Activated CD8-positive, alpha-beta memory T cell treated with anti-CD3 and anti-CD28 coated beads, Interleukin-2, amount 10 ng/mL, durations not matched to agents 7 days and 5 days (primary cell): ENCODE results near the gene EXOC3L4. TPM values are rescaled to one million over a fixed set of nuclear protein-coding genes. Genes with fewer than 3 reads are reported as not detected.
"Not testable (repeated sequence)": the region's sequence is repeated elsewhere in the genome, so short reads cannot be mapped to it uniquely, and the experiment has no call there.

ENCODE experiments used
- ATAC-seq: fragments of 150-1000 bp; cut with Tn5 transposase; one replicate; pipeline ENCODE4 v1.10.0; 2021; ENCODE audit warnings: moderate library complexity
- CTCF ChIA-PET: fragments of 350-600 bp; sonication (Branson Sonifier 250); formaldehyde crosslinking; loops from one replicate; lab custom pipeline; 2021; ENCODE audit warnings: antibody characterized with exemption; lab: Charles Lee
- DNase-seq: peaks from one replicate; pipeline ENCODE4 v3.0.0-alpha.2; 2020
- H3K27ac Mint-ChIP-seq: one replicate; pipeline ENCODE4 v1.8.0; 2021; ENCODE audit warnings: mild to moderate bottlenecking, mixed read lengths
- H3K27me3 Mint-ChIP-seq: one replicate; pipeline ENCODE4 v1.8.0; 2021; ENCODE audit warnings: mixed read lengths
- H3K36me3 Mint-ChIP-seq: one replicate; pipeline ENCODE4 v1.8.0; 2021; ENCODE audit warnings: mild to moderate bottlenecking, mixed read lengths
- H3K4me1 Mint-ChIP-seq: one replicate; pipeline ENCODE4 v1.8.0; 2021; ENCODE audit warnings: mixed read lengths
- H3K4me3 Mint-ChIP-seq: one replicate; pipeline ENCODE4 v1.8.0; 2021; ENCODE audit warnings: mild to moderate bottlenecking, moderate library complexity, mixed read lengths
- H3K9me3 Mint-ChIP-seq: one replicate; pipeline ENCODE4 v1.8.0; 2022; ENCODE audit warnings: low read depth, mixed read lengths
- total RNA-seq, 2 experiments: library from RNA; stranded (reverse); gene quantifications; one replicate each; pipeline ENCODE4 v1.2.3, GENCODE V29; 2021

Gene EXOC3L4
- total RNA-seq, 2 experiments from 2014 or later = not detected

DNA sequence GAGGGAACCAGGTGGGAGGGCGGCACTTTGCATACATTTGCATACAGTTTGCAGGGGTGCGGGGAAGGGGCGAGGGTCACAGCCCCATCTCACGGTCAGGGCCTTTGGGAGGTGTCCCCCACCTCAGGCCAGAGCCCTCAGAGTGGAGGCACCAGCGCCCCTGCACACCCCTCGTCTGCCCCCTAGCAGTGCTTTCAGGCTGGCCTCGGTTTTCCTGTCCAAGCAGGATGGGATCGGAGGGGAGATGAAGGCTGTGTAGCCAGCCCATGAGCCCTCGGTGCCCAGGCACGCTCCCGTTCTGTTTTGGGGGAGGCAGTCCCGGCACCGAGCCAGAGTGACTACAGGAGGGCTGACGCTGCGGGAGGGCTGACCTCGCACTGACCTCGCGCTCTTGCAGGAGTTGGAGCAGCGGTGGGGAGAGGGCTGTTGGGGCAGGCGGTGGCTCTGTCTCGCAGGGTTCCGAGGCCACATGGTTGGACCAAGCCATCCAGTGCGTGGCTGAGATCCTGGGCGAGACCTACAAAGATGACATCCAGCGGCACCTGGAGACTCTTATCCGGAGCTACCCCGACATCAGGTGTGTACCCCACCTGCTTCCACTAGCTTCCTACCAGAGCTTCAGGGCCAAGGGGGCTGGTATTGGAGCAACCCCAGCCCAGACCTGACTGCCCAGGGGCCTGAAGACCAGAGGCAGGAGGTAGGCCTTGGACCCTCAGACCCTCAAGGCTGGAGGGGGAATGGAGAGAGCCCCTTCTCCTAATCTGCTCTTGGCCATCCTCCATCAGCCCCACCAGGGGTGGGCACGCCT, 13.6 kb downstream of the EXOC3L4 start:
- Mint-ChIP-seq H3K4me1 (peaks cover 7% of the 10 kb centered on the region), H3K27ac (no peak overlapping the region), H3K27me3 (peaks cover 18% of the 10 kb centered on the region), H3K9me3 (no peaks in the 10 kb centered on the region), H3K4me3 (no peak overlapping the region), H3K36me3 (no peaks in the 10 kb centered on the region)
- CTCF ChIA-PET = no interaction called here
- ATAC-seq (no peak), DNase-seq (no peak)

DNA sequence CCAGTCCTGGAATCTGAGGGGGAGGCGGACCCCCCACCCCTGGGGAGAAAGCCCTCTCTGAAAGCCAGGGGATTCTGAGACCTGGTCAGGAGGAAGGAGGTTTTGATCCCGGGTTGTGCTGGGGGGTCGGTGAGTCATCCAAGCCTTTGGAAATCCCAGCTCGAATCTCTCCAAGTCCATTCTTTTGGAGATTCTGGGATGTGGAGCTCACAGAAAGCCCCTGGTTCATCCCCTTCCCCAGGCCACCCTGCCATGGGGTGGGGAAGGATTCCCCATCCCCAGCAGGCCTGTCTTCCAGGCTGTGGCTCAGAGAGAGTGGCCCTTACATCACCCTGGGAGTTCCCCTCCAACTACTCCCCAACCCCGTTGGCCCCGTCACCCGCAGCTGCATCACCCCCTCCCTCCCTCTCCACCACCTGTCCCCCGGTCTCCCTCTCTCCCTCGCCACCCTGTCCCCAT, 14.3 kb downstream of the EXOC3L4 start:
- CTCF ChIA-PET = no interaction called here
- DNase-seq (no peak), ATAC-seq (no peak)
- Mint-ChIP-seq H3K36me3 (no peaks in the 10 kb centered on the region), H3K27ac (no peak overlapping the region), H3K27me3 (peaks cover 12% of the 10 kb centered on the region), H3K4me3 (no peak overlapping the region), H3K9me3 (no peaks in the 10 kb centered on the region), H3K4me1 (peaks cover 5% of the 10 kb centered on the region)

DNA sequence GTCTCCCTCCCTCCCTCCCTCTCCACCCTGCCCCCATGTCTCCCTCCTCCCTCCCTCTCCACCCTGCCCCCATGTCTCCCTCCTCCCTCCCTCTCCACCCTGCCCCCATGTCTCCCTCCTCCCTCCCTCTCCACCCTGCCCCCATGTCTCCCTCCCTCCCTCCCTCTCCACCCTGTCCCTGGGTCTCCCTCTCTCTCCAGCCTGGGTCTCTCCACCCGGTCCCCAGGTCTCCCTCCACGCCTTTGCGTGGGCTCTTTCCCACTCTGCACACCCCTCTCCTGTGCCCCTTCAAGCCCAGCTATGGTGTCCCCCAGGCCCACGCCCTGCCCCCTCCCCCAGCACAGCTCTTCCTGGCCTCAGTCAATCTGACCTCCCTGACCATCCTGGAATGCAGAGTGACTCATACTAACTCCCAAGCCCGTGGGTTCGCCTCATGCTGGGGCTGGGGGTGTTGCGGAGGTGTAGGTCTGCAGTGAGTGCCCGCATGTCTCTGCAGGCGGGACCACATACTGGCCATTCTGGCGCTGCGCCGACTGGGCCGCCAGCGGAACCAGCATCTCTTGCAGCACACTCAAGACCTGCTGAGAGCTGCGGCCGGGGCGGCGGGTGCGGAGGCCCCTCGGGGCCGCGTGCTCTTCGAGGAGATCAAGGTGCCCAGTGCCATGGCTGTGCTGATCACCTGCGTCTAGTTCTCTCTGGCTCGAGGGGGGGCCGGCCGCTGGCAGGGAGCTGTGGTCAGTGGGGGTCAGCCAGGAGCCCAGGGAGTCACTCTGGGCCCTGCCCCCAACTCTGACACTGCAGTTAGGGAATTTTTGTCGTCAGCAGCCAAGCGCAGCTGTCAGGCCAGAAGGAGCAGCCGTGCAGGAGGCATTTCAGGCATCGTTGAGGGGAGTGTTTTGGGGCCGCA, 15.3 kb downstream of the EXOC3L4 start:
- Mint-ChIP-seq H3K9me3 (no peaks in the 10 kb centered on the region), H3K27me3 (peaks cover 9% of the 10 kb centered on the region), H3K36me3 (no peaks in the 10 kb centered on the region), H3K4me3 (no peak overlapping the region), H3K4me1 (peaks cover 6% of the 10 kb centered on the region), H3K27ac (no peak overlapping the region)
- CTCF ChIA-PET = interaction anchor here (0.5 to 1.0 kb wide), 2 partner anchors 183 to 1759 kb away, joined by 3 read pairs; no protein-coding TSS in a partner anchor
- no peak for DNase-seq
- ATAC-seq = no peak

DNA sequence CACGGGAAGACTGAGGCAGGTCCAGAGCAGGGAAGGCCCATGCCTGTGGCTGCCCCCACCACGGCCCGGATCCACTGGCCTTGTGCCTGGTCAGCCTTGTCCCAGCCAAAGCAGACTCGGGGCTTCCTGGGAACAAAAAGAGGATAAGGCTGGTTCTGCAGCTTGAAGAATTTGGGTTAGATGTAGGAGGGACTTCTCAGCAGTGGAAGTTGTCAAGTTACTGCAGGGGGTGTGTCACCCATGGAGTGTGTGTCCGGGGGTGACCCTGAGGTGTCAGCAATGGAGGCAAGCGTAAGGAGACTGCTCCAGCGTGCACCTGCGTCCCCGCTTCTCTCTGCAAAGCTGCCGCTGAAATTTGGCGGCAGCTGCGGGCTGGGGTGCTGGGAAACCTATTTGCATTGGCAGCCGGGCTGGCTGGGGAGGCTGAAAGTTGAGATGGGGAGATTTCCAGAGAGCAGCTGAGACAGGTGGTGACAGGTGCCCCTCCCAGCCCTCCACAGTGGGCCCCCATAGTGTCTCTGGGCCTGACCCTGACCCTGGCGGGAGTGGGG, 16.2 kb downstream of the EXOC3L4 start:
- no peaks in the 10 kb centered on the region for H3K27me3 Mint-ChIP-seq
- peaks cover 8% of the 10 kb centered on the region for H3K4me1 Mint-ChIP-seq
- H3K36me3 Mint-ChIP-seq = no peaks in the 10 kb centered on the region
- CTCF ChIA-PET = no interaction called here
- H3K27ac Mint-ChIP-seq = no peak overlapping the region
- no peak overlapping the region for H3K4me3 Mint-ChIP-seq
- no peak for DNase-seq
- no peak for ATAC-seq
- no peaks in the 10 kb centered on the region for H3K9me3 Mint-ChIP-seq

DNA sequence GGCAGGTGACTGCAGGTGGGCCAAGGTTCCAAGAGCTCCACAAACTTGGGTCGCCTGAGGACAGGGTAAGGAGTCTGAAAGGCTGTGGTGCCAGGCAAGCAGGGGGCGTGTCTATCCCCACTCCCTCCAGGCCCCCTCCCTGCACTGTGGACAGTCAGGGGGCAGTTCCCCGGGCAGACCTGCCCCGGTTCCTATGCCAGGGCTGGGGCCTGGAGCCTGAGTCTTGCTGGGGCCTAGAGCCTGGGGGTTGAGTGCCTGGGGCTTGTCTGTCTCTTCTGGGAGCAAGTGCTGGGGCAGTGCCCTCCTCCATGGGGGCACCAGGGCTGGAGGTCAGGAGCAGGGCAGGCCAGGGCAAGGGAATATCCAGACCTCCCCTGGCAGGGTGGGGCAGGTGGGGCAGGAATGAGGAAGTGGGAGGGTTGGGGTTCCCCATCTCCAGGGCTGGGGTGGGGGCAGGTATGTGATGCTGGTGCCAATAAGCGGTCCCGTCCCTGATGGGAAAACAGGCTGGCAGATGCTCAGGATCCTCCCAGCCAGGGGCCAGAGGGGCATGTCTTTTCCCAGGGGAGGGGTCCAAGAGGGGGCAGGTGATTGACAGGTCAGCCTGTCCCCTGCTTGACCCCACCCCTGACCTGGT, 16.8 kb downstream of the EXOC3L4 start:
- DNase-seq (no peak), ATAC-seq (no peak)
- CTCF ChIA-PET = no interaction called here
- Mint-ChIP-seq H3K36me3 (no peaks in the 10 kb centered on the region), H3K27me3 (no peaks in the 10 kb centered on the region), H3K27ac (no peak overlapping the region), H3K4me3 (no peak overlapping the region), H3K4me1 (peaks cover 10% of the 10 kb centered on the region), H3K9me3 (no peaks in the 10 kb centered on the region)

DNA sequence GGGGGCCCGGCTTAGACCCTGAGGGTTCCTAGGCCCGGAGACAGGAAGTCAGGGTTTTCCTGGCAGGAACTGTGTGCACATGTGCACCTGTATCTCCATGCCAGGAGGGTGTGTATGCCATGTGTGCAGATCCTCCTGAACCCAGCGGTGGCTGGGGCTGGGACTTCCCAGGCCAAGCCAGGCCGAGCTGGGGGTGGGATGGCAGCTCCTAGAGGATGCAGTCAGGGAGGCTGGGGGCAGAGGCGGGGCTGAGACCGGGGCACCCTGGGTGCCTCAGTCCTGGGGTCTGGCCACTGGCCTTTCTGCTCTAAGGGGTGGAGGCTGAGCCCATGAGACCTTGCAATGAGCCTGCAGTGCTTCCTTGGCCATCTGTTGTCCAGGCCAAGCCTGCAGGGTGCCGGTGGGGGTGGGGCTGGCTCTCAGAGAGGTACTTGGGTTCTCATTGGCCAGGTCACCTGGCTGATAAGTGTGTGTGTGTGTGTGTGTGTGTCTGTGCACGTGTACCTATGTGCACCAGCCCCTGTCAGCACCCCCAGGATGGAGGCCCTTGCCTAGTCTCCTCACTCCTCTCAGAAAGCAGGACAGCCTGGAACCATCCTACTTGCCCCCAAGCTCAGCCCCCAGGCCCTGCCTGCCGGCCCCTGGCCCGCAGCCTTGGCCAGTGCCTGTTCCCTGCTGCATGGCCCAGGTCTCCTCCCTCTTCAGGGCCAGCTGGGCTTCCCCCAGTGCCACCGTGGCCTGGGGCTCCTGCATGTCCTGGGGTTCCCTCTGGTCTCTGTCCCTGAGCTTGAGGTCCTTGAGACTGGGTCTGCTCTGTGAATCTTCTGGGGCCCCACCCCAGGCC, 18.1 kb downstream of the EXOC3L4 start:
- Mint-ChIP-seq H3K27me3 (no peaks in the 10 kb centered on the region), H3K36me3 (no peaks in the 10 kb centered on the region), H3K27ac (no peak overlapping the region), H3K9me3 (no peaks in the 10 kb centered on the region), H3K4me3 (no peak overlapping the region), H3K4me1 (peaks cover 10% of the 10 kb centered on the region)
- CTCF ChIA-PET = no interaction called here
- DNase-seq (no peak), ATAC-seq (no peak)

DNA sequence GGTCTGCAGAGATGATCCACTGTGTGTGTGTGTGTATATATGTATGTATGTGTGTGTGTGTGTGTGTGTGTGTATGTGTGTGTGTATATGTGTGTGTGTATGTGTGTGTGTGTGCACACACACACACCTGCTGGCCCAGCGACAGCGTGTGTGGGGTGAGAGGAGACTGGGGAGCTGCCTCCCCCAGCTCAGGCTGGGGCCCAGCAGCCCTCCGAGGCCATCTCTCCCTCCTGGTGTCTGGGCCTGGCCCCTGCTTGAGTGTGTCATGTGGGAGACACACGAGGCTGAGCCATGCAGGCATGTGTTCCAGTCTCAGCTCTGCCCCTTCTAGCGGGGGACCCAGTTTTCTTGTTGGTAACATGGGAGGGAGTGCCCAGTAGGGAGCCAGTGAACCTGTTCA, 18.8 kb downstream of the EXOC3L4 start:
- no peak for ATAC-seq
- H3K4me3 Mint-ChIP-seq = no peak overlapping the region
- H3K36me3 Mint-ChIP-seq = no peaks in the 10 kb centered on the region
- no peak overlapping the region for H3K27ac Mint-ChIP-seq
- H3K9me3 Mint-ChIP-seq = no peaks in the 10 kb centered on the region
- peaks cover 10% of the 10 kb centered on the region for H3K4me1 Mint-ChIP-seq
- no peak for DNase-seq
- no peaks in the 10 kb centered on the region for H3K27me3 Mint-ChIP-seq
- CTCF ChIA-PET = no interaction called here

DNA sequence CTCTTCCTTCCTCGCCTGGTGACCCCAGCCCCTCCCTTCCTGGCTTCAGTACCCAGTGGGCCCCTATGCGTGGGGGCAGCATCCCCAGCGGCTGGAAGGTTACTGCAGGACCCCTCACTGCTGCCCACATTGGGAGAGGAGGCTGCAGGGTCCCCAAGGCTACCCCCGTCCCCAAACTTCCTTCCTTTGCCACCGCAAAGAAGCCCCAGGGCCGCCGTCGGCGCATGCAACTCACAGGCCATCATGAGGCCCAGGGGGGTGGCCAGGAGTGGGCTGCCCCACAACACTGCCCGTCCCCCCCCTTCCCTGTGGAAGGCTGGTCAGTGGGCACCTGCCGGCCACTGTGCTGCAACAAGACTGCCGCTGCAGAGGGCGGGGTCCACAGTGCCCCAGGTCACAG, 19.2 kb downstream of the EXOC3L4 start:
- H3K36me3 Mint-ChIP-seq = no peaks in the 10 kb centered on the region
- CTCF ChIA-PET = no interaction called here

DNA sequence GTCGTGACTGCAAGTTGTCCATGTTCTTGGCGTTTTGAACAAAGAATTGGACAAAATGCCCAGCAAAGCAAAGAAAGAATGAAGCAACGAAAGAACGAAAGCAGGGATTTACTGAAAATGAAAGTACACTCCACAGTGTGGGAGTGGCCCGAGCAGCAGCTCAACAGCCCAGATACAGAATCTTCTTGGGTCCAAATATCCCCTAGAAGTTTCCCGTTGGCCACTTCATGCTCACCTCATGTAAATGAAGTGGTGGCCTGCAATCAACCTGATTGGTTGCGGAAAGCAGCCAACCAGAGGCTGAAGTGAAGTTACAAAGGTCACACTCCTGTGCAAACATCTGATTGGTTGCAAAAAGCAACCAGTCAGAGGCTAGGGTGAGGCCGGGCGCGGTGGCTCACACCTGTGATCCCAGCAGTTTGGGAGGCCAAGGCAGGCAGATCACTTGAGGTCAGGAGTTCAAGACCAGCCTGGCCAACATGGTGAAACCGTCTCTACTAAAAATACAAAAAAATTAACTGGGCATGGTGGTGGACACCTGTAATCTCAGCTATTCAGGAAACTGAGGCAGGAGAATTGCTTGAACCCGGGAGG, 20.7 kb downstream of the EXOC3L4 start:
- not testable (repeated sequence) for H3K27ac Mint-ChIP-seq, H3K9me3 Mint-ChIP-seq, H3K36me3 Mint-ChIP-seq, H3K27me3 Mint-ChIP-seq, H3K4me1 Mint-ChIP-seq, ATAC-seq
- H3K4me3 Mint-ChIP-seq = peak overlapping the region; percentile 48
- CTCF ChIA-PET = interaction anchor here (6.2 kb wide), 1 partner anchor 10 kb away, joined by 36 read pairs; no protein-coding TSS in a partner anchor
- peak; percentile 44 for DNase-seq

More for the DNA sequence above, 19.2 kb downstream of the EXOC3L4 start:
- peaks cover 10% of the 10 kb centered on the region for H3K4me1 Mint-ChIP-seq
- H3K27me3 Mint-ChIP-seq = no peaks in the 10 kb centered on the region
- DNase-seq (no peak), ATAC-seq (no peak)
- H3K9me3 Mint-ChIP-seq = no peaks in the 10 kb centered on the region
- H3K27ac Mint-ChIP-seq = no peak overlapping the region
- no peak overlapping the region for H3K4me3 Mint-ChIP-seq

DNA sequence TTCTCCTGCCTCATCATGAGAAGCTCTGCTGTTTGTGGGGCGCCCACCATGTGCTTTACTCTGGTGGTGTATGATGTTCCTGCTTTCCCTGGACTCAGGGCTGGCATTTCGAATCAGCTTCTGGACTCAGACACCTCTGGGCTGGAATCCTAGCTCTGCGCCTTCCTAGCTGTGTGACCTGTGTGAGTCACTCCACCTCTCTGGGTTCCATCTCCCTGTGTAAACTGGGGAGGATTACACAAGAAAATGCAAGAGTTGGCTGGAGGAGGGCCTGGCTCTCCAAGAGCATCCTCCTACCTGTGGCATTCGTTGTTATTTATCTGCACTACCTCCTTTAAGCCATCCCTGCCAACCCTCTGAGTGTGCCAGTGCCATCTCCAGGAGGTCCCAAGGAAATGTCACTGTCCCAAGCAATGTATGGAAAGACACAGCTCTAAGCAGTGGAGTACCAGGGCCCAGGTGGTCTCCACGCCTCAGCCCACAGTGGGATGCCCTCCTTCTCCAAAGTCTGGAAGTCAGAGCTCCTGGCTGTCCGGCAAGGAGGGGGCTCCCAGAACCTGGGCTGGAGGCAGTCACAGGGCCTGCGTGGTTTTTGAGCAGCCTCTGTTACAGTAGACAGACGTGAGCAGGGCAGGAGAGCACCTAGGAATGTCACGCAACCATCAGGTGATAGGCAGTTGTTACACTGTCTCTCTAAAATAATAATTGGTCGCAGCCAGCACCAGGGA, 21.5 kb downstream of the EXOC3L4 start:
- H3K4me3 Mint-ChIP-seq = no peak overlapping the region
- no peak for DNase-seq
- peaks cover 10% of the 10 kb centered on the region for H3K4me1 Mint-ChIP-seq
- no peak for ATAC-seq
- no peaks in the 10 kb centered on the region for H3K36me3 Mint-ChIP-seq
- peaks cover 8% of the 10 kb centered on the region for H3K27me3 Mint-ChIP-seq
- CTCF ChIA-PET = interaction anchor here (6.2 kb wide), 1 partner anchor 11 kb away, joined by 36 read pairs; no protein-coding TSS in a partner anchor
- no peak overlapping the region for H3K27ac Mint-ChIP-seq
- H3K9me3 Mint-ChIP-seq = no peaks in the 10 kb centered on the region

DNA sequence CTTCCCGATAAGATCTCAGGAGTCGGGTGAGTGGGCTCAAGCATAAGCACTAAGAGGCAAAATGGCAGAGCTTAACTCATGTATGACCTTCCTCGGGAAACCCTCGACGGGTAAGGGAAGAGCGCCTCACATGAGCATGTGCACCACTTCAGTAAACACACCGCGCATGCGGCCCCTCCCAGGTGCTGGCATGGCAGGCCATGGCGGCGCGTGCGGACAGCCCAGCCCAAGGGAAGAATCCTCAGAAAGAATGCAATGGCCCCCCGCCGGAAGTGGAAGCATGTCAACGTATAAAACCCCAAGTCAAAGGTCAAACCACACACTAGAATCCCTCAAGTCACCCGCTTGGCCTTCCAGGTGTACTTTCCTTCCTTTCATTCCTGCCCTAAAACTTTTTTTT, 22.1 kb downstream of the EXOC3L4 start:
- CTCF ChIA-PET = interaction anchor here (6.2 kb wide), 1 partner anchor 12 kb away, joined by 36 read pairs; no protein-coding TSS in a partner anchor
- Mint-ChIP-seq H3K9me3 (no peaks in the 10 kb centered on the region), H3K4me1 (peaks cover 10% of the 10 kb centered on the region), H3K27me3 (peaks cover 13% of the 10 kb centered on the region), H3K4me3 (no peak overlapping the region), H3K27ac (no peak overlapping the region), H3K36me3 (no peaks in the 10 kb centered on the region)
- ATAC-seq (no peak), DNase-seq (no peak)
